GM21515 (cell line): ENCODE measurements around the gene NTHL1.

ENCODE experiments used
- ATAC-seq: cut with Tn5 transposase; IDR thresholded peaks from one replicate; pipeline ENCODE4 v1.9.1; 2021; ENCODE audit not compliant: unreplicated experiment

NTHL1 gene

DNA sequence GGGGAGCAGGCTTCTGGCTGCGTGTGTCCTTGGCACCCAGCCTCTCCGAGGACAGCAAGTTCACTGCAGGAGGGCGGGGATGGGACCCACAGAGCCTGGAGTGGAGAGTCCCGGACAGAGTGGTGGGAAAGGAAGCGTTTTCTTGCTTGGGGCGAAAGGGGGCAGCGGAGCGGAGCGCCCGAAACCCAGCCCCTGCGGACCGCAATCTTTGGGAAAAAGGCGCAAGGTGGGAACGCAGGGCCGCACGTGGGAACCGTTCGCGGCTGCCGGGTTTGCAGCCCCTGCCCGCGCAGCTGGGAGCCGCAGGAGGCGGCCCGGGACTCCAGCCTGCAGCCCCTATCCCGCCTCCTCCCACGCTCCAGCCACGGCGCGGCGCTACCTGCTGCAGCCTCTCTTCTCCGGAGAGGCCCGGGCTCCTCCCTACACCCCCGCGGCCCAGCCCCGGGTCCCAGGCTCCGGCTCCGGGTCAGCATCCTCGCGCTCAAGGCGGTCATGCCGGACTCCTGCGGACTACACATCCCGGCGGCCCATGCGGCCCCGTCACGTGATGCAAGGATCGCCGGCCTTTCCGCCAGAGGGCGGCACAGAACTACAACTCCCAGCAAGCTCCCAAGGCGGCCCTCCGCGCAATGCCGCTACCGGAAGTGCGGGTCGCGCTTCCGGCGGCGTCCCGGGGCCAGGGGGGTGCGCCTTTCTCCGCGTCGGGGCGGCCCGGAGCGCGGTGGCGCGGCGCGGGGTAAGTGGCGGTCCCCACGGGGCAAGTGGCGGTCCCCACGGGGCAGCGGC lies at the start of gene NTHL1, which contains the start of gene TSC2:
NTHL1 (minus strand) TSS at position 505 of the 786 bp plus-strand sequence; CDS start at position 494, 11 bp downstream.
TSC2 (plus strand) TSS at position 656 of the 786 bp plus-strand sequence. CDS start 631 bp downstream, outside the sequence.
- ATAC-seq = peak; percentile 93

GRCh38 chr16:2096853-2097595 lies 49.4 kb upstream of the NTHL1 start:
- ATAC-seq = no peak

DNA sequence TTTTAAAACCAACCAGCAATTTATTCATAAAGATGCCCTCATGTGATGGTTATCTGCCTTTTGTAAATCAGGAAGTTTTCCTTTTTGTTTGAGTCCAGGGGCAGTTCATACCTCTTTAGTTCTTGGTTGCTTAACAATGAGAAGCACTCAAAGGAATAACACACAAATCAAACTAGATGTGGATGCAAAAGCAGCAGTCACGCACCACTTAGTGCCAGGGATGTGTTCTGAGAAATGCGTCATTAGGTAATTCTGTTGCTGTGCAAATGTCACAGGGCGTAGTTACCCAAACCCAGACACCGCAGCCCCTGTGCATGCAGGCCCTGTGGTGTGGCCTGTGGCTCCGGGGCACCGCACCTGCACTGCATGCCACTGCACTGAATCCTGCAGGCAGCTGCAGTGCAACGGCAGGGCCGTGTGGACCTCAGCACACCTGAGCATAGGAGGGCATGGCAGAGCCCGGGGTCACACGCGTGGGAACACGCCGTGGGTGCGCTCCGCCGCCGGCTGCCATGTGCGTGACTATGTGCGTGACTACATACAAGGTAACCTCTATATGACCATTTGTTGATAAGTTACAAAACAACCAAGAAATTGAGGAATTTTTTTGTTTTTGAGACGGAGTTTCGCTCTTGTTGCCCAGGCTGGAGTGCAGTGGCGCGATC lies 48.4 kb upstream of the NTHL1 start:
- ATAC-seq = no peak

- no peak for ATAC-seq
These were observed 47.8 kb upstream of the NTHL1 start for GRCh38 chr16:2095315-2095853.

GRCh38 chr16:2093793-2094192 lies 46.2 kb upstream of the NTHL1 start:
- ATAC-seq = no peak

DNA sequence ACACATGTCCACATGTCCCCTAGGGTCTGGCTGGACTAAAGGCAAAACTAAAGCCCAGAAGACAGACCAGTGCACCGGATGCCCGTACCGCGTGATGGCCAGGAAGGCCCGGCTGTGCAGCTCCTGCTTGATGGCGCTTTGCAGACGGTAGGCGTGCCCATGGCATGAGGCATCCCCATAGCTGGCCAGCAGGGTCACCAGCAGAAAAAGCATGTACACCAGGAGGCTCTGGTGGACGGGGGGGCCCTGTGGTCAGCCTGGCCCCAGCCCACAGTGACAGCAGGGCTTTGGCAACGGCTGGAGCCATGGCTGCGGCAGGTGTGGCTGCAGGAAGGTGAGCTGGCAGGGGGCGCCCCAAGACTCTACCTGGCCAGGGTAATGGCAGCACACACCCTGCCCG lies 45.2 kb upstream of the NTHL1 start:
- ATAC-seq = no peak

GRCh38 chr16:2092256-2092620 lies 44.6 kb upstream of the NTHL1 start:
- no peak for ATAC-seq

- ATAC-seq = no peak
These were observed 44.1 kb upstream of the NTHL1 start for GRCh38 chr16:2091547-2092255.

GRCh38 chr16:2090777-2091546 lies 43.3 kb upstream of the NTHL1 start:
- no peak for ATAC-seq

- ATAC-seq = no peak
These were observed 42.8 kb upstream of the NTHL1 start for GRCh38 chr16:2090481-2090776.

DNA sequence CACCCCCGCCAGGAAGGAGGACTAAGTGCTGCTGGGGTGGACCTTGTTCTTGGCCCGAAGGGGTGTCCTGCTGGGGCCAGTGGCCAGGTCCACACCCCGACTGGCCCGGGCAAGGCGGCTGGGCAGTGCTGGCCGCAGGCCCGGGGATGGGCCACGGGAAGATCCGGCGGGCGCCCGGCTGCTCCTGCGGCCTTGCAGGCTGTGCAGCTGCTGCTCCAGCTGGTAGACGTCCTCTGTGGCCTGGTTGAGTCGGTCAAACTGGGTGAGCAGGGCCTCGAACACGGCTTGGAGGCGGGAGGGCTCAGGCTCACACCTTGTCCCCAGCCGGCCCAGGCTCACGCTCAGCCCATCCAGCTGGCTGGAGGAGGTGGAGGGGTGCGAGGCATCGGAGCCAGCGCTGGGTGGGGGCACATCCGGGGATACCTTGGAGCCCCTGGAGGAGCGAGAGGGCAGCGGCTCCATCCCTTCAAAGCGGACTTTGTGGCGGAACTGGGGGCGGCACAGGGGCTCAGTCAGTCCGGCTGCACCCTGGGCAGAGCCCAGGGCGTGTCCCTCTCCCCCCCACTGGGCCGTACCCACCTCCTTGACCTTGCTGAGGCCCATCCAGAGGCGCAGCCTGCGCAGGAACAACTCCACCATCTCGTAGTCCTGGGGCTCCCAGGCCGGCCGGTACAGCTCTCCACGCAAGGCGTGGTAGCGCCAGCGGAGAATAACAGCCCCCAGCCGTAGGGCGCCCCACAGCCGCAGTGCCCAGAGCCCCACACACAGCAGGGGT lies 42.3 kb upstream of the NTHL1 start:
- no peak for ATAC-seq

DNA sequence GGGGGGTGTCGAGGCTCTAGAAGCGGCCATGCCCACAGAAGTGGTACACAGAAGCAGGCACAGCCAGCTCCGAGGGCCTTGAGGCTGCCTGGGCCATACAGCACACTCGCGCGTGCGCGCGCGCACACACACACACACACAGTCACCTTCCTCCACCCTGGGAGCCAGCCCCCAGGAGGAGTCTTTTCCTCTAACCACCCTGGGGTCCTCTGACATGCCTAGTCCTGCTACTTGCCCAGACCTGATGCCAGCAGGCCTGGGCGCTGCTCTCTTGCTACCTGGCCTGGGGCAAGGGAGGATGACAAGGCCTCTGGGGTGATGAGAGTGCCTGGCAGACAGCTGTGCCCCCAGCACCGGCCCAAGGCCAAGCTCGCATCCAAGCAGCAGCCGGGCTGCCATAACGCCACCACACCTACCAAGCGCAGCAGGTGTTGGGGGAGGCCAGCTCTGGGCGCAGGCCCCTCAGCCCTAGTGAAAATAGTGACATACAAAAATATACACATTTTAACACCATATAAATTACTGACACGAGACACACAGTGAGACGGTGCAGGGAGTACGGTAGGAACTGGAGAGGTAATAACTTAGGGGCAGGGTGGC lies 41.2 kb upstream of the NTHL1 start:
- no peak for ATAC-seq

DNA sequence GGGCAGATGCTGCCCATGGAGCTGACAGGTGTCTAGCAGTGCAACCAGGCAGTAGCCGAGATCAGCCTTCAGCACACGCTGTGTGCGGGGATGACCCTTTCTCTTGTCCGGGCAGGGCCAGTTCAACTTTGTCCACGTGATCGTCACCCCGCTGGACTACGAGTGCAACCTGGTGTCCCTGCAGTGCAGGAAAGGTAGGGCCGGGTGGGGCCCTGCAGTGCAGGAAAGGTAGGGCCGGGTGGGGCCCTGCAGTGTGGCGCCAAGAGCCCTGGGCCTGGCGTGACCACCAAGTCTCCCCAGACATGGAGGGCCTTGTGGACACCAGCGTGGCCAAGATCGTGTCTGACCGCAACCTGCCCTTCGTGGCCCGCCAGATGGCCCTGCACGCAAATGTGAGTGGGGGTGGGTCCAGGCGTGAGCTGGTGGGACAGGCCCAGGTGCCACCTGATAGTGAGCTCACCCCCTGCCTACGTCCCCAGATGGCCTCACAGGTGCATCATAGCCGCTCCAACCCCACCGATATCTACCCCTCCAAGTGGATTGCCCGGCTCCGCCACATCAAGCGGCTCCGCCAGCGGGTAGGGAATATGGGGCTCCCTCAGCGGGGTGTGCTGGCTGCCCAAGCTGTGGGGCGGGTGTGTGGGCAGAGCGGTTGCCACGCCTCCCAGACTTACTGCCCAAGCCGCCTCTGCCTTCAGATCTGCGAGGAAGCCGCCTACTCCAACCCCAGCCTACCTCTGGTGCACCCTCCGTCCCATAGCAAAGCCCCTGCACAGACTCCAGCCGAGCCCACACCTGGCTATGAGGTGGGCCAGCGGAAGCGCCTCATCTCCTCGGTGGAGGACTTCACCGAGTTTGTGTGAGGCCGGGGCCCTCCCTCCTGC lies 40.4 kb upstream of the NTHL1 start:
- no peak for ATAC-seq

GRCh38 chr16:2086812-2087747 lies 39.4 kb upstream of the NTHL1 start:
- ATAC-seq = no peak

GRCh38 chr16:2086106-2086742 lies 38.6 kb upstream of the NTHL1 start:
- ATAC-seq = no peak

GRCh38 chr16:2085669-2086068 lies 38.0 kb upstream of the NTHL1 start:
- ATAC-seq = no peak
